Effector memory CD4-positive, alpha-beta T cell (primary cell): Measurements from ENCODE around the gene CYP19A1.

Source experiments
- DNase-seq, 3 donors: peaks; one replicate each; pipeline ENCODE4 v3.0.0-alpha.2; 2020
- H3K27ac ChIP-seq: 2 replicates; pipeline ENCODE4 v1.7.0; 2013; ENCODE audit warnings: mild to moderate bottlenecking, low read length, moderate library complexity; ENCODE audit not compliant: insufficient read depth, poor library complexity, severe bottlenecking
- H3K27me3 ChIP-seq: replicated peaks from 2 replicates; pipeline ENCODE4 v1.7.0; 2013; ENCODE audit warnings: mild to moderate bottlenecking, low read length; ENCODE audit not compliant: insufficient read depth, control insufficient read depth, poor library complexity, severe bottlenecking
- H3K36me3 ChIP-seq: 2 replicates; pipeline ENCODE4 v1.7.0; 2013; ENCODE audit warnings: mild to moderate bottlenecking, low read length, moderate library complexity; ENCODE audit not compliant: control insufficient read depth, insufficient read depth
- H3K4me1 ChIP-seq: 2 replicates; pipeline ENCODE4 v1.7.0; 2013; ENCODE audit warnings: low read length, mild to moderate bottlenecking; ENCODE audit not compliant: control insufficient read depth, insufficient read depth, poor library complexity, severe bottlenecking
- H3K4me3 ChIP-seq: 2 replicates; pipeline ENCODE4 v1.7.0; 2013; ENCODE audit warnings: low read length, low read depth, mild to moderate bottlenecking; ENCODE audit not compliant: insufficient read depth, poor library complexity, severe bottlenecking
- H3K9me3 ChIP-seq: 2 replicates; pipeline ENCODE4 v1.7.0; 2013; ENCODE audit warnings: mild to moderate bottlenecking, low read length, moderate library complexity; ENCODE audit not compliant: control insufficient read depth

CYP19A1 gene

GRCh38 chr15:51303462-51303980, 34.9 kb downstream of the CYP19A1 start:
- Histone ChIP-seq H3K4me3 (no peak overlapping the region), H3K36me3 (no peaks in the 10 kb centered on the region), H3K27me3 (no peaks in the 10 kb centered on the region), H3K27ac (no peak overlapping the region), H3K9me3 (no peaks in the 10 kb centered on the region), H3K4me1 (no peaks in the 10 kb centered on the region)
- DNase-seq, result no peak

GRCh38 chr15:51302480-51302879, 35.9 kb downstream of the CYP19A1 start:
- DNase-seq, result no peak
- Histone ChIP-seq H3K27me3 (no peaks in the 10 kb centered on the region), H3K27ac (no peak overlapping the region), H3K4me3 (no peak overlapping the region), H3K4me1 (no peaks in the 10 kb centered on the region), H3K9me3 (no peaks in the 10 kb centered on the region), H3K36me3 (no peaks in the 10 kb centered on the region)

- no peaks in the 10 kb centered on the region for H3K36me3 ChIP-seq
- no peaks in the 10 kb centered on the region for H3K4me1 ChIP-seq
- H3K27me3 ChIP-seq, result peaks cover 4% of the 10 kb centered on the region
- H3K4me3 ChIP-seq, result no peak overlapping the region
- no peak for DNase-seq
- no peaks in the 10 kb centered on the region for H3K9me3 ChIP-seq
- H3K27ac ChIP-seq, result no peak overlapping the region
These were observed 39.0 kb downstream of the CYP19A1 start for GRCh38 chr15:51299187-51300015.

- no peak for DNase-seq
- no peaks in the 10 kb centered on the region for H3K36me3 ChIP-seq
- H3K27ac ChIP-seq, result no peak overlapping the region
- no peaks in the 10 kb centered on the region for H3K9me3 ChIP-seq
- H3K4me3 ChIP-seq, result no peak overlapping the region
- H3K4me1 ChIP-seq, result no peaks in the 10 kb centered on the region
- H3K27me3 ChIP-seq, result peaks cover 4% of the 10 kb centered on the region
These were observed 39.8 kb downstream of the CYP19A1 start for GRCh38 chr15:51298620-51299019.

- Histone ChIP-seq H3K36me3 (no peaks in the 10 kb centered on the region), H3K9me3 (no peaks in the 10 kb centered on the region), H3K27ac (no peak overlapping the region), H3K27me3 (no peaks in the 10 kb centered on the region), H3K4me1 (no peaks in the 10 kb centered on the region), H3K4me3 (no peak overlapping the region)
- no peak for DNase-seq
These were observed 47.7 kb downstream of the CYP19A1 start for GRCh38 chr15:51290720-51291119.

GRCh38 chr15:51289290-51289689, 49.1 kb downstream of the CYP19A1 start:
- H3K27me3 ChIP-seq, result no peaks in the 10 kb centered on the region
- no peak for DNase-seq
- H3K9me3 ChIP-seq, result no peaks in the 10 kb centered on the region
- H3K4me1 ChIP-seq, result no peaks in the 10 kb centered on the region
- H3K4me3 ChIP-seq, result no peak overlapping the region
- H3K36me3 ChIP-seq, result no peaks in the 10 kb centered on the region
- H3K27ac ChIP-seq, result no peak overlapping the region

- H3K4me1 ChIP-seq, result no peaks in the 10 kb centered on the region
- no peak overlapping the region for H3K4me3 ChIP-seq
- H3K27ac ChIP-seq, result no peak overlapping the region
- H3K27me3 ChIP-seq, result no peaks in the 10 kb centered on the region
- no peaks in the 10 kb centered on the region for H3K36me3 ChIP-seq
- DNase-seq, result no peak
- H3K9me3 ChIP-seq, result no peaks in the 10 kb centered on the region
These were observed 50.0 kb downstream of the CYP19A1 start for GRCh38 chr15:51288143-51289065.

GRCh38 chr15:51286816-51287215, 51.6 kb downstream of the CYP19A1 start:
- DNase-seq, result no peak
- no peak overlapping the region for H3K27ac ChIP-seq
- no peaks in the 10 kb centered on the region for H3K4me1 ChIP-seq
- H3K9me3 ChIP-seq, result no peaks in the 10 kb centered on the region
- H3K4me3 ChIP-seq, result no peak overlapping the region
- no peaks in the 10 kb centered on the region for H3K27me3 ChIP-seq
- H3K36me3 ChIP-seq, result no peaks in the 10 kb centered on the region

GRCh38 chr15:51285399-51285798, 53.0 kb downstream of the CYP19A1 start:
- no peak for DNase-seq
- Histone ChIP-seq H3K27me3 (no peaks in the 10 kb centered on the region), H3K4me3 (no peak overlapping the region), H3K27ac (no peak overlapping the region), H3K36me3 (no peaks in the 10 kb centered on the region), H3K4me1 (no peaks in the 10 kb centered on the region), H3K9me3 (no peaks in the 10 kb centered on the region)

- no peak overlapping the region for H3K4me3 ChIP-seq
- H3K27me3 ChIP-seq, result no peaks in the 10 kb centered on the region
- no peak overlapping the region for H3K27ac ChIP-seq
- no peaks in the 10 kb centered on the region for H3K4me1 ChIP-seq
- DNase-seq, result no peak
- H3K36me3 ChIP-seq, result no peaks in the 10 kb centered on the region
- no peaks in the 10 kb centered on the region for H3K9me3 ChIP-seq
These were observed 53.5 kb downstream of the CYP19A1 start for GRCh38 chr15:51284871-51285270.
